ENCODE results near the gene GALR3.

DNA sequence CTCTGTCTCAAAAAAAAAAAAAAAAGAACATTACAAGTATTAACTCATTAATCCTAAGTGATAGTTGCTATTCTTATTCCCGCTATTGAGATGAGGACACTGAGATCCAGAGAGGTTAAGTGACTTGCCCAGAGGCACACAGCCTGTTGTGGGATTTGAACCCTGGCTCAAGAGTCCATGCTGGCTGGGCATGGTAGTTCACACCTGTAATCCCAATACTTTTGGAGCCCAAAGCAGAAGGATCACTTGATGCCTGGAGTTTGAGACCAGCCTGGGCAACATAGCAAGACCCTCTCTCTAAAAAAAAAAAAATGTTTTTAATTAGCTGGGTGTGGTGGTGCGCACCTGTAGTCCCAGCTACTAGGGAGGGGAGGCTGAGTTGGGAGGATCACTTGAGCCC, 11.3 kb upstream of the GALR3 start:
- TF ChIP-seq, protein P1, sequence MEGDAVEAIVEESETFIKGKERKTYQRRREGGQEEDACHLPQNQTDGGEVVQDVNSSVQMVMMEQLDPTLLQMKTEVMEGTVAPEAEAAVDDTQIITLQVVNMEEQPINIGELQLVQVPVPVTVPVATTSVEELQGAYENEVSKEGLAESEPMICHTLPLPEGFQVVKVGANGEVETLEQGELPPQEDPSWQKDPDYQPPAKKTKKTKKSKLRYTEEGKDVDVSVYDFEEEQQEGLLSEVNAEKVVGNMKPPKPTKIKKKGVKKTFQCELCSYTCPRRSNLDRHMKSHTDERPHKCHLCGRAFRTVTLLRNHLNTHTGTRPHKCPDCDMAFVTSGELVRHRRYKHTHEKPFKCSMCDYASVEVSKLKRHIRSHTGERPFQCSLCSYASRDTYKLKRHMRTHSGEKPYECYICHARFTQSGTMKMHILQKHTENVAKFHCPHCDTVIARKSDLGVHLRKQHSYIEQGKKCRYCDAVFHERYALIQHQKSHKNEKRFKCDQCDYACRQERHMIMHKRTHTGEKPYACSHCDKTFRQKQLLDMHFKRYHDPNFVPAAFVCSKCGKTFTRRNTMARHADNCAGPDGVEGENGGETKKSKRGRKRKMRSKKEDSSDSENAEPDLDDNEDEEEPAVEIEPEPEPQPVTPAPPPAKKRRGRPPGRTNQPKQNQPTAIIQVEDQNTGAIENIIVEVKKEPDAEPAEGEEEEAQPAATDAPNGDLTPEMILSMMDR (conservative IDR thresholded peaks at IDR 0.05 in 1 of 2, IDR thresholded peaks at IDR 0.05 in 1 of 2; ENCODE audit: low read depth in 1 of 2, low read length in 2 of 2) = no peak
- TF ChIP-seq EZH2 (IDR thresholded peaks at IDR 0.05; ENCODE audit: low read length, missing control alignments) = no peak

Data from fibroblast of lung (primary cell).